H9 (cell line): Measurements from ENCODE around the gene QRICH2. TPM values are rescaled to one million over a fixed set of nuclear protein-coding genes. Genes with fewer than 3 reads are reported as not detected.

Experiments
- DNase-seq: peaks from one replicate; pipeline ENCODE4 v3.0.0-alpha.2; 2017
- H2AFZ ChIP-seq: one replicate; pipeline ENCODE4 v1.6.1; 2013; ENCODE audit warnings: mild to moderate bottlenecking, low read length, control low read depth, moderate library complexity
- H2AK5ac ChIP-seq: 2 replicates; pipeline ENCODE4 v1.6.1; 2013; ENCODE audit warnings: low read length, control low read depth, mixed read lengths; ENCODE audit not compliant: insufficient read length
- H2BK120ac ChIP-seq: one replicate; pipeline ENCODE4 v1.6.1; 2013; ENCODE audit warnings: low read depth, mild to moderate bottlenecking, low read length, control low read depth, inconsistent platforms; ENCODE audit not compliant: poor library complexity, severe bottlenecking
- H2BK12ac ChIP-seq: 2 replicates; pipeline ENCODE4 v1.6.1; 2013; ENCODE audit warnings: low read length, control low read depth, mixed read lengths, low read depth; ENCODE audit not compliant: insufficient read length
- H2BK15ac ChIP-seq: 2 replicates; pipeline ENCODE4 v1.6.1; 2013; ENCODE audit warnings: low read depth, low read length, control low read depth
- H2BK20ac ChIP-seq: one replicate; pipeline ENCODE4 v1.6.1; 2013; ENCODE audit warnings: low read depth, mild to moderate bottlenecking, low read length, control low read depth, inconsistent platforms; ENCODE audit not compliant: poor library complexity, severe bottlenecking
- H2BK5ac ChIP-seq: 2 replicates; pipeline ENCODE4 v1.6.1; 2013; ENCODE audit warnings: low read length, control low read depth, mixed read lengths; ENCODE audit not compliant: insufficient read length
- H3K14ac ChIP-seq: 2 replicates; pipeline ENCODE4 v1.6.1; 2013; ENCODE audit warnings: low read length, control low read depth; ENCODE audit not compliant: insufficient read depth
- H3K18ac ChIP-seq: 2 replicates; pipeline ENCODE4 v1.6.1; 2013; ENCODE audit warnings: low read depth, mild to moderate bottlenecking, mixed read lengths, low read length, control low read depth; ENCODE audit not compliant: insufficient read length
- H3K23ac ChIP-seq: 2 replicates; pipeline ENCODE4 v1.6.1; 2013; ENCODE audit warnings: low read length, control low read depth, mixed read lengths, low read depth; ENCODE audit not compliant: insufficient read length
- H3K23me2 ChIP-seq: 2 replicates; pipeline ENCODE4 v1.6.1; 2013; ENCODE audit warnings: low read depth, mild to moderate bottlenecking, mixed read lengths, low read length, control low read depth; ENCODE audit not compliant: insufficient read length, poor library complexity, severe bottlenecking
- H3K27ac ChIP-seq: 2 replicates; pipeline ENCODE4 v1.5.1; 2013; ENCODE audit warnings: low read length, control low read depth, mixed read lengths, low read depth; ENCODE audit not compliant: insufficient read length
- H3K27me3 ChIP-seq: 2 replicates; pipeline ENCODE4 v1.6.1; 2013; ENCODE audit warnings: low read length, control low read depth, inconsistent platforms; ENCODE audit not compliant: insufficient read depth
- H3K4ac ChIP-seq: 2 replicates; pipeline ENCODE4 v1.6.1; 2013; ENCODE audit warnings: low read depth, mild to moderate bottlenecking, control low read depth, inconsistent platforms, low read length, moderate library complexity
- H3K4me1 ChIP-seq: 2 replicates; pipeline ENCODE4 v1.6.1; 2013; ENCODE audit warnings: low read length, control low read depth, inconsistent platforms; ENCODE audit not compliant: insufficient read depth
- H3K4me2 ChIP-seq: 2 replicates; pipeline ENCODE4 v1.6.1; 2013; ENCODE audit warnings: low read length, control low read depth, mixed read lengths; ENCODE audit not compliant: insufficient read length, insufficient read depth
- H3K56ac ChIP-seq: 2 replicates; pipeline ENCODE4 v1.6.1; 2013; ENCODE audit warnings: low read depth, mild to moderate bottlenecking, mixed read lengths, low read length, control low read depth; ENCODE audit not compliant: insufficient read length
- H3K79me1 ChIP-seq: 2 replicates; pipeline ENCODE4 v1.6.1; 2013; ENCODE audit warnings: low read depth, mild to moderate bottlenecking, moderate library complexity, low read length, control low read depth, inconsistent platforms; ENCODE audit not compliant: insufficient read depth, poor library complexity, severe bottlenecking
- H3K79me2 ChIP-seq: 2 replicates; pipeline ENCODE4 v1.6.1; 2013; ENCODE audit warnings: low read length, control low read depth, inconsistent platforms; ENCODE audit not compliant: insufficient read depth
- H3K9ac ChIP-seq: 2 replicates; pipeline ENCODE4 v1.6.1; 2013; ENCODE audit warnings: low read length, control low read depth, mixed read lengths; ENCODE audit not compliant: insufficient read length; ENCODE audit errors: extremely low read depth
- H3K9me3 ChIP-seq: one replicate; pipeline ENCODE4 v1.6.1; 2013; ENCODE audit warnings: low read depth, low read length, inconsistent platforms; ENCODE audit not compliant: control insufficient read depth
- H3T11ph ChIP-seq: one replicate; pipeline ENCODE4 v1.6.1; 2013; ENCODE audit warnings: mild to moderate bottlenecking, low read length, control low read depth, inconsistent platforms
- H4K20me1 ChIP-seq: one replicate; pipeline ENCODE4 v1.6.1; 2013; ENCODE audit not compliant: control insufficient read depth, insufficient read length, insufficient read depth
- H4K5ac ChIP-seq: 2 replicates; pipeline ENCODE4 v1.6.1; 2013; ENCODE audit warnings: low read depth, mild to moderate bottlenecking, mixed read lengths, low read length, control low read depth; ENCODE audit not compliant: insufficient read length
- H4K8ac ChIP-seq: replicated peaks from 2 replicates; pipeline ENCODE4 v1.6.1; 2013; ENCODE audit warnings: low read length, control low read depth, mixed read lengths, low read depth; ENCODE audit not compliant: insufficient read length
- H4K91ac ChIP-seq: 2 replicates; pipeline ENCODE4 v1.6.1; 2013; ENCODE audit warnings: low read depth, mild to moderate bottlenecking, moderate library complexity, mixed read lengths, low read length, control low read depth; ENCODE audit not compliant: insufficient read length
- H3K27ac Mint-ChIP-seq, 3 experiments: 2 replicates in 2 of 3; 3 replicates in 1 of 3; pipeline ENCODE4 v1.8.0; 2020 to 2021; ENCODE audit warnings: mixed read lengths in 3 of 3, mild to moderate bottlenecking in 1 of 3, moderate library complexity in 1 of 3
- H3K27me3 Mint-ChIP-seq: 2 replicates; pipeline ENCODE4 v1.8.0; 2021; ENCODE audit warnings: low read depth, mild to moderate bottlenecking, moderate library complexity, mixed read lengths
- H3K36me3 Mint-ChIP-seq, 3 experiments: 2 replicates in 2 of 3; 3 replicates in 1 of 3; pipeline ENCODE4 v1.8.0; 2020 to 2021; ENCODE audit warnings: low read depth in 3 of 3, mixed read lengths in 3 of 3; ENCODE audit not compliant: insufficient read depth in 1 of 3
- H3K4me1 Mint-ChIP-seq, 2 experiments: 2 replicates each; pipeline ENCODE4 v1.8.0; 2020; ENCODE audit warnings: mixed read lengths in 2 of 2
- H3K4me3 Mint-ChIP-seq, 2 experiments: 2 replicates in 1 of 2; 3 replicates in 1 of 2; pipeline ENCODE4 v1.8.0; 2020 to 2021; ENCODE audit warnings: mild to moderate bottlenecking in 2 of 2, mixed read lengths in 2 of 2, moderate library complexity in 1 of 2
- H3K9me3 Mint-ChIP-seq, 2 experiments: 2 replicates in 1 of 2; 3 replicates in 1 of 2; pipeline ENCODE4 v1.8.0; 2020; ENCODE audit warnings: mild to moderate bottlenecking in 2 of 2, mixed read lengths in 2 of 2, moderate library complexity in 1 of 2
- WGBS: extraction: QIAGEN DNeasy Blood & Tissue Kit; methylation state at CpG from one replicate; pipeline ENCODE4 v1.1.7; 2013; ENCODE audit warnings: missing lambda C conversion rate, low lambda C conversion rate, mixed read lengths; ENCODE audit not compliant: insufficient read length; ENCODE audit errors: extremely low coverage; 5-methylcytosine and 5-hydroxymethylcytosine counted together
- total RNA-seq: library from RNA; stranded (reverse); gene quantifications from 2 replicates; pipeline ENCODE4 v1.2.1, GENCODE V29; 2021
- TF ChIP-seq, protein P1 (sequence below): fragments of 200-600 bp; sonication (generic); conservative IDR thresholded peaks from 3 replicates; pipeline ENCODE4 v1.8.0; 2021; ENCODE audit warnings: antibody characterized with exemption, mild to moderate bottlenecking

QRICH2 gene
- total RNA-seq, 1 experiment from 2014 or later: 3.2 TPM

DNA sequence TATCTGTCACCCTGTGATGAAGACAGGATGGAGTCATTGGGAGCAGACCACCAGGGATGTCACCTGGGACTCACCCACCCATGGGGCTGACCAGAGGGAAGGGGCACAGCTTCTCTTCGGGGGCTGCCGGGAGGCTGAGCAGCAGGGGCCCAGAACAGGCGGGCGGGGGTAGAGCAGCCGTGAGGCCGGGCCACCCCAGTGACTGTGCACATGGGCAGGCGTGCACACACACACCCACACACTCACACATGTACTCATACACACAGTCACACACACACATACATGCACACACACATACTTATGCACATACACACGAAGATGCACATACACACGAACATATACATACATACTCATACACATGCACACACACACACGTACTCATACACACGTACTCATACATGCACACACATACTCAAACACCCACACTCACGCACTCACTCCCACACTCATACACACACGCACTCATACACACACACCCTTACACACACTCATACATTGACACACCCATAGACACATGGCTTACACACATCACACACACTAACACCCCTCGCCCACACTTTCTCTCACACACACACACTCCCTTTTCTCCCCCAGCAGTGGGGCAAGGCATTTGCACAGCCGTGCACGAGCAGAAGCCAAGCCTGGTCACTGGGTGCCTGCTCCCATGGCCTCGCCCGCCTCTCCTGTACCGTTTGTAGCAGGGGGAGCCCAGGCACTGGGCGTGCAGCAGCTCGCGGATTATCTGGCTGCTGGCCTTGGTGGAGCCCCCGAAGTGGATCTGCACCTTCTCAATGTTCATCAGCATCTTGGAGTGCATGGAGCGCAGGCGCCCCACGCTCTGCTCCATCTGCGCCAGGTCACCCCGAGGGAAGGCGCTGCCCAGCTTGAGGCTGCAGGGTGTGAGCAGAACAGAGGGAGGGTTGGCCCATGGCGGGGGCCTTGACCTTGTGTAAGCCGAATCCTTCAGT, 30.5 kb downstream of the QRICH2 start:
- no peak overlapping the region for H3K4me2 ChIP-seq
- H3K14ac ChIP-seq: no peak overlapping the region
- H3K9ac ChIP-seq: no peak overlapping the region
- H2BK5ac ChIP-seq: no peak overlapping the region
- no peak overlapping the region for H2BK15ac ChIP-seq
- no peak overlapping the region for H4K8ac ChIP-seq
- no peaks in the 10 kb centered on the region for H3K27me3 ChIP-seq
- H2BK120ac ChIP-seq: no peak overlapping the region
- H3K79me2 ChIP-seq: no peaks in the 10 kb centered on the region
- no peak overlapping the region for H3K4ac ChIP-seq
- H2AK5ac ChIP-seq: no peak overlapping the region
- no peak overlapping the region for H3K23ac ChIP-seq
- H3K18ac ChIP-seq: no peak overlapping the region
- no peaks in the 10 kb centered on the region for H4K20me1 ChIP-seq
- no peak overlapping the region for H2AFZ ChIP-seq
- H3K56ac ChIP-seq: no peak overlapping the region
- peak overlapping the region in 2 of 3 experiments; percentile 0 to 42; a peak in 2 of 7 replicates for H3K27ac Mint-ChIP-seq
- no peaks in the 10 kb centered on the region for H3K4me1 ChIP-seq
- H3T11ph ChIP-seq: no peak overlapping the region
- no peak overlapping the region for H4K5ac ChIP-seq
- no peak overlapping the region for H2BK20ac ChIP-seq
- H4K91ac ChIP-seq: no peak overlapping the region
- H3K27me3 Mint-ChIP-seq: peaks cover 1% of the 10 kb centered on the region; the same call in 1 of the 2 replicates
- no peaks in the 10 kb centered on the region for H3K9me3 ChIP-seq
- no peaks in the 10 kb centered on the region for H3K79me1 ChIP-seq
- no peaks in the 10 kb centered on the region for H3K36me3 Mint-ChIP-seq
- H3K27ac ChIP-seq: no peak overlapping the region
- no peak overlapping the region for H3K4me3 Mint-ChIP-seq
- 100% methylated on average over 5 of the region's 31 CpGs for WGBS
- TF ChIP-seq, protein P1, sequence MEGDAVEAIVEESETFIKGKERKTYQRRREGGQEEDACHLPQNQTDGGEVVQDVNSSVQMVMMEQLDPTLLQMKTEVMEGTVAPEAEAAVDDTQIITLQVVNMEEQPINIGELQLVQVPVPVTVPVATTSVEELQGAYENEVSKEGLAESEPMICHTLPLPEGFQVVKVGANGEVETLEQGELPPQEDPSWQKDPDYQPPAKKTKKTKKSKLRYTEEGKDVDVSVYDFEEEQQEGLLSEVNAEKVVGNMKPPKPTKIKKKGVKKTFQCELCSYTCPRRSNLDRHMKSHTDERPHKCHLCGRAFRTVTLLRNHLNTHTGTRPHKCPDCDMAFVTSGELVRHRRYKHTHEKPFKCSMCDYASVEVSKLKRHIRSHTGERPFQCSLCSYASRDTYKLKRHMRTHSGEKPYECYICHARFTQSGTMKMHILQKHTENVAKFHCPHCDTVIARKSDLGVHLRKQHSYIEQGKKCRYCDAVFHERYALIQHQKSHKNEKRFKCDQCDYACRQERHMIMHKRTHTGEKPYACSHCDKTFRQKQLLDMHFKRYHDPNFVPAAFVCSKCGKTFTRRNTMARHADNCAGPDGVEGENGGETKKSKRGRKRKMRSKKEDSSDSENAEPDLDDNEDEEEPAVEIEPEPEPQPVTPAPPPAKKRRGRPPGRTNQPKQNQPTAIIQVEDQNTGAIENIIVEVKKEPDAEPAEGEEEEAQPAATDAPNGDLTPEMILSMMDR: no peak
- peaks cover 6 to 19% of the 10 kb centered on the region in 2 experiments for H3K4me1 Mint-ChIP-seq
- no peaks in the 10 kb centered on the region for H3K9me3 Mint-ChIP-seq
- H3K23me2 ChIP-seq: no peaks in the 10 kb centered on the region
- DNase-seq: no peak
- H2BK12ac ChIP-seq: no peak overlapping the region
